B cell (primary cell): ENCODE data around the gene CEMIP.

Source experiments
- EZH2 ChIP-seq: IDR thresholded peaks from 2 replicates; pipeline ENCODE4 v1.6.1; 2012; ENCODE audit warnings: borderline replicate concordance, low read depth, mild to moderate bottlenecking, moderate library complexity, low read length; ENCODE audit not compliant: insufficient read depth, poor library complexity, severe bottlenecking
- TF ChIP-seq, protein P1 (sequence below): fragments of 200-600 bp; IDR thresholded peaks from one replicate; pipeline ENCODE4 v1.8.0; 2022; ENCODE audit warnings: antibody characterized with exemption, mild to moderate bottlenecking

DNA sequence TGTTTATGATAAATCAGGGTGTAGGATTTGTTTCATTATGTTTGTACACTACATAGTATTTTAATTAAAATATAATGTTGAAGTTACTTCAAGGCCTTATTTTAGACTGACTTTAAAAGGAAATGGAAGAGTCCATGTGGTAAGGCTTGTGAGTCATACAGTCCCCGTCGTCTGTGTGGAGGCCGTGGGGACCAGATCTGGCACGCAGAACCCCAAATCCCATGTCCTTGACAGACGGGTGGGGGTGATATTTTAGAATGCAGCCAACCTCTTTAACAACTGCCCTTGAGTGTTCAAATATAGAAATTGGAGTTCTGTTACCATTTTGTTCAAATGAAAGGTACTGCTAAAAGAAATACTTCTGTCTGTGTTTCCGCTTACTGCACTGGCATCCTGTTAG is 48.2 kb upstream of the CEMIP start:
- TF ChIP-seq, protein P1, sequence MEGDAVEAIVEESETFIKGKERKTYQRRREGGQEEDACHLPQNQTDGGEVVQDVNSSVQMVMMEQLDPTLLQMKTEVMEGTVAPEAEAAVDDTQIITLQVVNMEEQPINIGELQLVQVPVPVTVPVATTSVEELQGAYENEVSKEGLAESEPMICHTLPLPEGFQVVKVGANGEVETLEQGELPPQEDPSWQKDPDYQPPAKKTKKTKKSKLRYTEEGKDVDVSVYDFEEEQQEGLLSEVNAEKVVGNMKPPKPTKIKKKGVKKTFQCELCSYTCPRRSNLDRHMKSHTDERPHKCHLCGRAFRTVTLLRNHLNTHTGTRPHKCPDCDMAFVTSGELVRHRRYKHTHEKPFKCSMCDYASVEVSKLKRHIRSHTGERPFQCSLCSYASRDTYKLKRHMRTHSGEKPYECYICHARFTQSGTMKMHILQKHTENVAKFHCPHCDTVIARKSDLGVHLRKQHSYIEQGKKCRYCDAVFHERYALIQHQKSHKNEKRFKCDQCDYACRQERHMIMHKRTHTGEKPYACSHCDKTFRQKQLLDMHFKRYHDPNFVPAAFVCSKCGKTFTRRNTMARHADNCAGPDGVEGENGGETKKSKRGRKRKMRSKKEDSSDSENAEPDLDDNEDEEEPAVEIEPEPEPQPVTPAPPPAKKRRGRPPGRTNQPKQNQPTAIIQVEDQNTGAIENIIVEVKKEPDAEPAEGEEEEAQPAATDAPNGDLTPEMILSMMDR: no peak
- TF ChIP-seq EZH2: no peak
